Mesendoderm (in vitro differentiated cells): ENCODE results near the gene POMGNT2.

Experiments used
- DNase-seq: peaks from one replicate; pipeline ENCODE4 v3.0.0; 2013
- H2AK5ac ChIP-seq: 2 replicates; pipeline ENCODE4 v1.6.1; 2013; ENCODE audit warnings: low read length, inconsistent platforms
- H2BK120ac ChIP-seq: 2 replicates; pipeline ENCODE4 v1.6.1; 2013; ENCODE audit warnings: low read depth, mild to moderate bottlenecking, low read length, moderate library complexity, mixed read lengths
- H2BK15ac ChIP-seq: replicated peaks from 2 replicates; pipeline ENCODE4 v1.6.1; 2013; ENCODE audit warnings: low read depth, mild to moderate bottlenecking, moderate library complexity
- H2BK5ac ChIP-seq: 2 replicates; pipeline ENCODE4 v1.6.1; 2013; ENCODE audit warnings: low read length, inconsistent platforms
- H3K18ac ChIP-seq: 2 replicates; pipeline ENCODE4 v1.6.1; 2013; ENCODE audit warnings: mild to moderate bottlenecking, low read length, mixed read lengths
- H3K23ac ChIP-seq: one replicate; pipeline ENCODE4 v1.6.1; 2013; ENCODE audit warnings: low read length
- H3K27ac ChIP-seq: 2 replicates; pipeline ENCODE4 v1.5.1; 2013; ENCODE audit warnings: low read depth, mild to moderate bottlenecking, inconsistent platforms, low read length, moderate library complexity
- H3K27me3 ChIP-seq: 2 replicates; pipeline ENCODE4 v1.6.1; 2013; ENCODE audit warnings: low read length, control low read depth, mild to moderate bottlenecking, inconsistent platforms; ENCODE audit not compliant: insufficient read depth, poor library complexity
- H3K36me3 ChIP-seq: 2 replicates; pipeline ENCODE4 v1.6.1; 2013; ENCODE audit warnings: low read length, inconsistent platforms; ENCODE audit not compliant: control insufficient read depth, insufficient read depth
- H3K4ac ChIP-seq: one replicate; pipeline ENCODE4 v1.6.1; 2013; ENCODE audit warnings: low read depth, mild to moderate bottlenecking, low read length, moderate library complexity
- H3K4me1 ChIP-seq: 2 replicates; pipeline ENCODE4 v1.6.1; 2013; ENCODE audit warnings: low read depth, low read length, inconsistent platforms; ENCODE audit not compliant: control insufficient read depth
- H3K4me2 ChIP-seq: 2 replicates; pipeline ENCODE4 v1.6.1; 2013; ENCODE audit warnings: low read length
- H3K4me3 ChIP-seq: 2 replicates; pipeline ENCODE4 v1.5.1; 2013; ENCODE audit warnings: mild to moderate bottlenecking, low read length
- H3K56ac ChIP-seq: one replicate; pipeline ENCODE4 v1.6.1; 2013; ENCODE audit warnings: low read length
- H3K79me1 ChIP-seq: 2 replicates; pipeline ENCODE4 v1.6.1; 2013; ENCODE audit warnings: low read length, inconsistent platforms
- H3K79me2 ChIP-seq: 2 replicates; pipeline ENCODE4 v1.6.1; 2013; ENCODE audit warnings: mild to moderate bottlenecking, low read length; ENCODE audit not compliant: control insufficient read depth, insufficient read depth
- H3K9ac ChIP-seq: 2 replicates; pipeline ENCODE4 v1.6.1; 2013; ENCODE audit warnings: low read length, inconsistent platforms
- H4K5ac ChIP-seq: one replicate; pipeline ENCODE4 v1.6.1; 2013; ENCODE audit warnings: low read length
- H4K8ac ChIP-seq: one replicate; pipeline ENCODE4 v1.6.1; 2013; ENCODE audit warnings: low read depth, mild to moderate bottlenecking, control low read depth, low read length, moderate library complexity
- WGBS: extraction: QIAGEN DNeasy Blood & Tissue Kit; methylation state at CpG from one replicate; pipeline ENCODE4 v1.1.7; 2013; ENCODE audit warnings: low lambda C conversion rate, missing lambda C conversion rate; ENCODE audit not compliant: insufficient coverage; ENCODE audit errors: extremely low coverage; 5-methylcytosine and 5-hydroxymethylcytosine counted together

The POMGNT2 gene

GRCh38 chr3:43086460-43087165 is 19.3 kb downstream of the POMGNT2 start:
- Histone ChIP-seq H3K23ac (no peak overlapping the region), H3K18ac (no peak overlapping the region), H2BK15ac (no peak overlapping the region), H3K36me3 (no peaks in the 10 kb centered on the region), H4K8ac (no peak overlapping the region), H3K79me2 (no peaks in the 10 kb centered on the region), H3K4ac (no peak overlapping the region), H3K4me3 (no peak overlapping the region), H3K56ac (no peak overlapping the region), H2BK5ac (no peak overlapping the region), H3K9ac (no peak overlapping the region), H4K5ac (no peak overlapping the region), H3K4me1 (no peaks in the 10 kb centered on the region), H3K27me3 (no peaks in the 10 kb centered on the region), H2BK120ac (no peak overlapping the region), H3K79me1 (no peaks in the 10 kb centered on the region), H3K4me2 (no peak overlapping the region), H3K27ac (no peak overlapping the region), H2AK5ac (no peak overlapping the region)
- no CpG with 5 or more reads among the region's 6 CpGs for WGBS
- no peak for DNase-seq

GRCh38 chr3:43082457-43082856 is 23.4 kb downstream of the POMGNT2 start:
- Histone ChIP-seq H3K4me3 (no peak overlapping the region), H2BK120ac (no peak overlapping the region), H4K8ac (no peak overlapping the region), H2BK15ac (no peak overlapping the region), H2AK5ac (no peak overlapping the region), H3K4ac (no peak overlapping the region), H3K18ac (no peak overlapping the region), H2BK5ac (no peak overlapping the region), H3K27ac (no peak overlapping the region), H3K36me3 (no peaks in the 10 kb centered on the region), H3K23ac (no peak overlapping the region), H3K9ac (no peak overlapping the region), H3K4me2 (no peak overlapping the region), H3K27me3 (no peaks in the 10 kb centered on the region), H3K79me2 (no peaks in the 10 kb centered on the region), H3K79me1 (no peaks in the 10 kb centered on the region), H3K56ac (no peak overlapping the region), H3K4me1 (no peaks in the 10 kb centered on the region), H4K5ac (no peak overlapping the region)
- no peak for DNase-seq
- no CpG with 5 or more reads among the region's 2 CpGs for WGBS

- H2BK120ac ChIP-seq = no peak overlapping the region
- WGBS = no CpG with 5 or more reads among the region's 5 CpGs
- no peak overlapping the region for H3K4ac ChIP-seq
- no peaks in the 10 kb centered on the region for H3K79me1 ChIP-seq
- no peaks in the 10 kb centered on the region for H3K27me3 ChIP-seq
- H3K56ac ChIP-seq = no peak overlapping the region
- no peak overlapping the region for H3K27ac ChIP-seq
- H3K4me1 ChIP-seq = no peaks in the 10 kb centered on the region
- DNase-seq = no peak
- H3K4me3 ChIP-seq = no peak overlapping the region
- H2AK5ac ChIP-seq = no peak overlapping the region
- no peak overlapping the region for H2BK5ac ChIP-seq
- no peak overlapping the region for H4K8ac ChIP-seq
- H3K36me3 ChIP-seq = no peaks in the 10 kb centered on the region
- no peak overlapping the region for H3K4me2 ChIP-seq
- no peak overlapping the region for H3K18ac ChIP-seq
- no peak overlapping the region for H3K9ac ChIP-seq
- no peaks in the 10 kb centered on the region for H3K79me2 ChIP-seq
- no peak overlapping the region for H2BK15ac ChIP-seq
- no peak overlapping the region for H3K23ac ChIP-seq
- no peak overlapping the region for H4K5ac ChIP-seq
Measured at GRCh38 chr3:43081796-43082195, 24.1 kb downstream of the POMGNT2 start.

GRCh38 chr3:43080726-43081568 is 24.9 kb downstream of the POMGNT2 start:
- no peak for DNase-seq
- Histone ChIP-seq H3K4me3 (no peak overlapping the region), H3K36me3 (no peaks in the 10 kb centered on the region), H3K9ac (no peak overlapping the region), H3K4ac (no peak overlapping the region), H3K27ac (no peak overlapping the region), H2AK5ac (no peak overlapping the region), H3K56ac (no peak overlapping the region), H4K5ac (no peak overlapping the region), H3K4me2 (no peak overlapping the region), H3K23ac (no peak overlapping the region), H3K18ac (no peak overlapping the region), H3K27me3 (no peaks in the 10 kb centered on the region), H2BK120ac (no peak overlapping the region), H4K8ac (no peak overlapping the region), H2BK5ac (no peak overlapping the region), H3K79me1 (no peaks in the 10 kb centered on the region), H2BK15ac (no peak overlapping the region), H3K79me2 (no peaks in the 10 kb centered on the region), H3K4me1 (no peaks in the 10 kb centered on the region)
- no CpG with 5 or more reads among the region's 40 CpGs for WGBS

GRCh38 chr3:43079536-43080332 is 26.1 kb downstream of the POMGNT2 start:
- no peak overlapping the region for H3K4ac ChIP-seq

More at GRCh38 chr3:43079536-43080332, 26.1 kb downstream of the POMGNT2 start:
- H2AK5ac ChIP-seq = no peak overlapping the region
- no peak overlapping the region for H2BK5ac ChIP-seq
- H3K79me1 ChIP-seq = no peaks in the 10 kb centered on the region
- no peak overlapping the region for H3K4me2 ChIP-seq
- no peak overlapping the region for H2BK15ac ChIP-seq
- no peak overlapping the region for H4K5ac ChIP-seq
- H3K79me2 ChIP-seq = no peaks in the 10 kb centered on the region
- H3K27me3 ChIP-seq = no peaks in the 10 kb centered on the region
- H3K27ac ChIP-seq = no peak overlapping the region
- H2BK120ac ChIP-seq = no peak overlapping the region
- WGBS = no CpG with 5 or more reads among the region's 31 CpGs
- H3K4me1 ChIP-seq = no peaks in the 10 kb centered on the region
- H3K23ac ChIP-seq = no peak overlapping the region
- H3K56ac ChIP-seq = no peak overlapping the region
- DNase-seq = no peak
- no peaks in the 10 kb centered on the region for H3K36me3 ChIP-seq
- no peak overlapping the region for H3K18ac ChIP-seq
- no peak overlapping the region for H4K8ac ChIP-seq
- H3K4me3 ChIP-seq = no peak overlapping the region
- no peak overlapping the region for H3K9ac ChIP-seq
